Endothelial cell of umbilical vein (primary cell): ENCODE data around the gene BST2.

Experiments
- CTCF ChIP-seq, 2 donors: IDR thresholded peaks; 1 replicate in 1 of 2; 2 replicates in 1 of 2; pipeline ENCODE4 v1.5.1; 2011; ENCODE audit warnings: low read length in 2 of 2, mild to moderate bottlenecking in 2 of 2, moderate library complexity in 2 of 2, control low read depth in 1 of 2, inconsistent platforms in 1 of 2, low read depth in 1 of 2; ENCODE audit not compliant: insufficient read depth in 1 of 2; ENCODE audit errors: extremely low read depth in 1 of 2
- EZH2 ChIP-seq: IDR thresholded peaks from 2 replicates; pipeline ENCODE4 v1.6.1; 2012; ENCODE audit warnings: borderline replicate concordance, low read depth, mild to moderate bottlenecking, moderate library complexity, low read length, inconsistent platforms; ENCODE audit not compliant: severe bottlenecking
- JUN ChIP-seq: IDR thresholded peaks from 2 replicates; pipeline ENCODE4 v1.6.1; 2011; ENCODE audit warnings: borderline replicate concordance, low read depth; ENCODE audit not compliant: insufficient read length, insufficient read depth
- MAX ChIP-seq: IDR thresholded peaks from 2 replicates; pipeline ENCODE4 v1.6.1; 2011; ENCODE audit not compliant: insufficient read depth, insufficient read length
- MYC ChIP-seq: IDR thresholded peaks from one replicate; pipeline ENCODE4 v1.6.1; 2011; ENCODE audit warnings: mild to moderate bottlenecking, low read depth, low read length
- POLR2A ChIP-seq: IDR thresholded peaks from 2 replicates; pipeline ENCODE4 v1.6.1; 2012; ENCODE audit warnings: low read depth, mild to moderate bottlenecking, control low read depth, low read length
- POLR2AphosphoS5 ChIP-seq: IDR thresholded peaks from 2 replicates; pipeline ENCODE4 v1.6.1; 2012; ENCODE audit warnings: low read depth, mild to moderate bottlenecking, control low read depth, low read length, moderate library complexity; ENCODE audit not compliant: insufficient read depth

GRCh38 chr19:17404621-17405249 is 695 bp downstream of the BST2 start:
- TF ChIP-seq CTCF (IDR thresholded peaks at IDR 0.05; ENCODE audit: extremely low read depth in 1 of 2, insufficient read depth in 1 of 2, low read depth in 1 of 2, low read length in 2 of 2) (no peak), EZH2 (no peak), POLR2A (no peak), POLR2AphosphoS5 (no peak), MAX (no peak), JUN (no peak), MYC (no peak)
